Gastrocnemius medialis (tissue), 4 donors: Measurements from ENCODE around the gene DMD.

Experiments used
- CTCF ChIP-seq, 5 experiments: fragments of 450-650 bp in 3 of 5; fragments of 200-600 bp in 2 of 5; sonication (generic) in 2 of 5; IDR thresholded peaks in 4 of 5; conservative IDR thresholded peaks in 1 of 5; 1 replicate in 4 of 5; 2 replicates in 1 of 5; pipeline ENCODE4 v1.5.1; 2016 to 2019; ENCODE audit warnings: antibody characterized with exemption in 5 of 5, mild to moderate bottlenecking in 3 of 5, moderate library complexity in 3 of 5
- POLR2A ChIP-seq, 2 donors: fragments of 450-650 bp; IDR thresholded peaks; one replicate each; pipeline ENCODE4 v1.6.1; 2017; ENCODE audit warnings: antibody characterized with exemption in 2 of 2, mild to moderate bottlenecking in 2 of 2, moderate library complexity in 2 of 2

- TF ChIP-seq CTCF (IDR thresholded peaks at IDR 0.05 in 4 of 5, conservative IDR thresholded peaks at IDR 0.05 in 1 of 5) (no peak), POLR2A (IDR thresholded peaks at IDR 0.05) (no peak)
These were observed 1095.3 kb downstream of the DMD start for GRCh38 chrX:32116047-32116446.
